Ishikawa (cell line): Measurements from ENCODE around the gene HOXA2.

ENCODE experiments used
- CEBPB ChIP-seq: IDR thresholded peaks from 2 replicates; pipeline ENCODE4 v1.6.1; 2012
- CREB1 ChIP-seq: IDR thresholded peaks from 2 replicates; pipeline ENCODE4 v1.6.1; 2012; ENCODE audit warnings: low read depth
- EGR1 ChIP-seq: IDR thresholded peaks from 2 replicates; pipeline ENCODE4 v1.6.1; 2012
- EP300 ChIP-seq: IDR thresholded peaks from 2 replicates; pipeline ENCODE4 v1.6.1; 2012; ENCODE audit warnings: borderline replicate concordance
- FOXM1 ChIP-seq: IDR thresholded peaks from 2 replicates; pipeline ENCODE4 v1.6.1; 2012; ENCODE audit warnings: low read depth, borderline replicate concordance
- MAX ChIP-seq: IDR thresholded peaks from 2 replicates; pipeline ENCODE4 v1.6.1; 2012
- NFIC ChIP-seq: IDR thresholded peaks from 2 replicates; pipeline ENCODE4 v1.6.1; 2012
- RAD21 ChIP-seq: IDR thresholded peaks from 2 replicates; pipeline ENCODE4 v1.6.1; 2012; ENCODE audit warnings: low read depth
- TAF1 ChIP-seq: IDR thresholded peaks from 2 replicates; pipeline ENCODE4 v1.6.1; 2012; ENCODE audit warnings: low read depth, mild to moderate bottlenecking
- TCF12 ChIP-seq: IDR thresholded peaks from 2 replicates; pipeline ENCODE4 v1.6.1; 2012; ENCODE audit warnings: low read depth
- TEAD4 ChIP-seq: IDR thresholded peaks from 2 replicates; pipeline ENCODE4 v1.6.1; 2012
- USF1 ChIP-seq: IDR thresholded peaks from 2 replicates; pipeline ENCODE4 v1.6.1; 2012
- YY1 ChIP-seq: IDR thresholded peaks from 2 replicates; pipeline ENCODE4 v1.6.1; 2012; ENCODE audit warnings: low read depth
- ZBTB7A ChIP-seq: IDR thresholded peaks from 2 replicates; pipeline ENCODE4 v1.6.1; 2012; ENCODE audit warnings: low read depth
- TF ChIP-seq, protein P1 (sequence below): IDR thresholded peaks from 2 replicates; pipeline ENCODE4 v1.6.1; 2012; ENCODE audit warnings: low read depth, mild to moderate bottlenecking

HOXA2 gene

DNA sequence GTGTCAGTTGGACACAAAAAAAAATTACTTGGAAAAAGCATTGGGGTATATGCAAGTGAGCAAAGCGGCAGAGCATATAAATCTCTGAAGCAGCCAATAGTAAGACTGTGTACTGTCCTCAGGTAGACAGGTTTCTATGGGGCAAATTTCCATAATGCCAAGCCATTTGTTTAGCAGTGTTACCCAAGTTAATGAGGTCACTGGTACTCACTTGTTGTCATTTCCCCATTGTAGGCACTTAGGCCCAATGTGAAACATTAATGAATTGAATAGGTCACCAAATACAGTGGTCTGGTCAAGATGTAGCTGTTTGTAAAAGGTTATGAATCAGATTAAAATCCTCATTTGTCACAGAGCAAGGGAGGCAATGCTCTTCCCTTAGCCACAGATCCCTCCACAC is 34.2 kb downstream of the HOXA2 start:
- no peak for TF ChIP-seq USF1
- TF ChIP-seq EP300, result no peak
- no peak for TF ChIP-seq CREB1
- TF ChIP-seq YY1, result no peak

DNA sequence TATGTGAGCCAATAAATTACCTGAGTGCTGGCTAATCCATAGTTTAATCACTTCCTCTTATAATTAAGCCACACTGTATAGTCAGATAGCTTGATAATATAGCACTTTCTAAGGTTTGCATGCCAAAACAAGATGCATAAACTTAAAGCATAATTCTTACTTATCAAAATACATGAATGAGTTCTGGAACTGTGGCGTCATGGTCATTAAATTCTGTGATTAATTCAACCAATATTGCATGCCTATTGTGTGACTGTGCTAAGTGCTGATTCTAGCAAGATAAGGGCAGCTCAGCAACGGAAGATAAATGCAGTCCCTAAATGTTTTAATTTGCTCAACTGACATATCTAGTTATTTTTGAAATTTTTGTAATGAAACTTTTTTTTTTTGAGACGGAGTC is 36.3 kb downstream of the HOXA2 start:
- TF ChIP-seq EP300 (no peak), TCF12 (no peak), EGR1 (no peak), MAX (no peak), RAD21 (no peak), TAF1 (no peak), CEBPB (no peak), TEAD4 (no peak), FOXM1 (no peak), NFIC (no peak), USF1 (no peak), ZBTB7A (no peak), CREB1 (no peak), YY1 (no peak)
- TF ChIP-seq, protein P1, sequence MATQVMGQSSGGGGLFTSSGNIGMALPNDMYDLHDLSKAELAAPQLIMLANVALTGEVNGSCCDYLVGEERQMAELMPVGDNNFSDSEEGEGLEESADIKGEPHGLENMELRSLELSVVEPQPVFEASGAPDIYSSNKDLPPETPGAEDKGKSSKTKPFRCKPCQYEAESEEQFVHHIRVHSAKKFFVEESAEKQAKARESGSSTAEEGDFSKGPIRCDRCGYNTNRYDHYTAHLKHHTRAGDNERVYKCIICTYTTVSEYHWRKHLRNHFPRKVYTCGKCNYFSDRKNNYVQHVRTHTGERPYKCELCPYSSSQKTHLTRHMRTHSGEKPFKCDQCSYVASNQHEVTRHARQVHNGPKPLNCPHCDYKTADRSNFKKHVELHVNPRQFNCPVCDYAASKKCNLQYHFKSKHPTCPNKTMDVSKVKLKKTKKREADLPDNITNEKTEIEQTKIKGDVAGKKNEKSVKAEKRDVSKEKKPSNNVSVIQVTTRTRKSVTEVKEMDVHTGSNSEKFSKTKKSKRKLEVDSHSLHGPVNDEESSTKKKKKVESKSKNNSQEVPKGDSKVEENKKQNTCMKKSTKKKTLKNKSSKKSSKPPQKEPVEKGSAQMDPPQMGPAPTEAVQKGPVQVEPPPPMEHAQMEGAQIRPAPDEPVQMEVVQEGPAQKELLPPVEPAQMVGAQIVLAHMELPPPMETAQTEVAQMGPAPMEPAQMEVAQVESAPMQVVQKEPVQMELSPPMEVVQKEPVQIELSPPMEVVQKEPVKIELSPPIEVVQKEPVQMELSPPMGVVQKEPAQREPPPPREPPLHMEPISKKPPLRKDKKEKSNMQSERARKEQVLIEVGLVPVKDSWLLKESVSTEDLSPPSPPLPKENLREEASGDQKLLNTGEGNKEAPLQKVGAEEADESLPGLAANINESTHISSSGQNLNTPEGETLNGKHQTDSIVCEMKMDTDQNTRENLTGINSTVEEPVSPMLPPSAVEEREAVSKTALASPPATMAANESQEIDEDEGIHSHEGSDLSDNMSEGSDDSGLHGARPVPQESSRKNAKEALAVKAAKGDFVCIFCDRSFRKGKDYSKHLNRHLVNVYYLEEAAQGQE, result no peak

DNA sequence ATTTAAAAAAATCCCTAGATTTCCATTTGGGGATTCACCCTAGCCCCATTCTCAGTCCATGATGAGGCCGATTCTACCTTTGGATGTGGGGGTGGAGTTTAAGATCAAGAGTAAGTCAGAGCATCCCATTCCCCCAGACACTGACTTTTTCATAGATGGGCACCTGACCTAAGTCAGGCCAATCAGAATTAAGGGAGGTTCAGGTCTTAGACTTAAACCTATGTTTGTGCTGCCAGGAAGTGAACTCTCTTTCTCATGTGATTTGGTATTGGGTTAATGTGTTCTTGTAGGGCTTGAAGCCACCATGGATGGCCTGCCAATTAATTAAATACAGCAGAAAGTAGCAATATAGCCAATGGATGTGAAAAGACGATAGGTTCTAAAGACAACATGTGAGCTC is 36.8 kb downstream of the HOXA2 start:
- TF ChIP-seq USF1 (peak; percentile 38; the same call in 1 of the 2 replicates), TCF12 (no peak)

GRCh38 chr7:27064661-27065060 is 37.8 kb downstream of the HOXA2 start:
- no peak for TF ChIP-seq RAD21

DNA sequence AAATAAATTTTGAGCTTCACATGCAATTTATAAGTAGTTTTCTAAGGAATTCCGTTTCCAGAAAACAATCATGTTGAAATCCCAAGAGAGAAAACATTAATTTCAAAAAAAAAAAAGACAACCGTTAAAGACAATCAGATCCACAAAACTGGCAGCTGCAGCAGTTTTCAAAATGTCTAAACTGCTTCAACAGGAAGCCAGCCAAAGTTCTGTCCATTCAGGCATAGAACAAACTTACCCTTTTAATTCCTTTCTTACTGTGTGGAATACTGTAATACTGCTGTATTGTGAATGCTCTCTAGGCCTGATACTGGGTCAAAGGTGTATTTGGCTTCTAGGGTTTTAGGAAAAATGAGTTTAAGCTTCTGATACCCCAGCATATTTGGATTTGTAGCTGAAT is 38.3 kb downstream of the HOXA2 start:
- TF ChIP-seq ZBTB7A (no peak), CEBPB (no peak), NFIC (no peak), EGR1 (no peak), RAD21 (no peak), EP300 (no peak), TAF1 (no peak), USF1 (no peak), CREB1 (no peak), TEAD4 (no peak), TCF12 (no peak), YY1 (no peak), FOXM1 (no peak), MAX (no peak)
- TF ChIP-seq, protein P1, result no peak

DNA sequence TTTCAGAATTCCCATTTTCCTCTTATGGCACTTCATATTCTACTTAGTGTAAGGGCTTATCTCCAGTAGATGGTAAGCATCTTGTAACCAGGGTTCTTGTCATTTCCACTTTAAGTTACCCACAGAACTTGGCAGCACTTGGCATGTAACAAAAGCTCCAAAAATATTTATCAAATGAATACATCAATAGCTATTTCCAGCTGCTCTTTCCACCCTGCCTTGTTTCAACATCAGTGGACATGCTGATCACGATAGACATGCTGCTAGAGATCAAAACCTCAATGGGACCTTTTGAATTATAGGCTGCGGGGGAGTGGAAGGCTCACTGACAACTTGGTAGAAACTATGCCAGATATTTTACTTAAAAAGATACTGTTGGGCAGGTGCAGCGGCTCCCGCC is 39.5 kb downstream of the HOXA2 start:
- TF ChIP-seq RAD21, result no peak
- TF ChIP-seq ZBTB7A, result no peak
- no peak for TF ChIP-seq NFIC
- TF ChIP-seq, protein P1, result no peak
- TF ChIP-seq CEBPB, result no peak
- TF ChIP-seq YY1, result no peak
- no peak for TF ChIP-seq MAX
- no peak for TF ChIP-seq TAF1
- TF ChIP-seq EP300, result no peak
- TF ChIP-seq TEAD4, result no peak
- no peak for TF ChIP-seq CREB1
